Nephron progenitor cell (in vitro differentiated cells): ENCODE measurements around the gene BICDL2.
"Not testable (repeated sequence)": the region's sequence is repeated elsewhere in the genome, so short reads cannot be mapped to it uniquely, and the experiment has no call there.

Experiments
- DNase-seq: peaks from one replicate; pipeline ENCODE4 v3.0.0; 2021
- H3K27ac Mint-ChIP-seq: 2 replicates; pipeline ENCODE4 v1.8.0; 2021; ENCODE audit warnings: mild to moderate bottlenecking, moderate library complexity, mixed read lengths
- H3K27me3 Mint-ChIP-seq: 2 replicates; pipeline ENCODE4 v1.8.0; 2021; ENCODE audit warnings: mild to moderate bottlenecking, low read depth, mixed read lengths; ENCODE audit not compliant: poor library complexity
- H3K36me3 Mint-ChIP-seq: 2 replicates; pipeline ENCODE4 v1.8.0; 2021; ENCODE audit warnings: low read depth, mixed read lengths
- H3K4me1 Mint-ChIP-seq: 2 replicates; pipeline ENCODE4 v1.8.0; 2021; ENCODE audit warnings: mixed read lengths
- H3K4me3 Mint-ChIP-seq: 2 replicates; pipeline ENCODE4 v1.8.0; 2021; ENCODE audit warnings: mild to moderate bottlenecking, moderate library complexity, mixed read lengths
- H3K9me3 Mint-ChIP-seq: 2 replicates; pipeline ENCODE4 v1.8.0; 2021; ENCODE audit warnings: mild to moderate bottlenecking, moderate library complexity, mixed read lengths
- TF ChIP-seq, protein P1 (sequence below): fragments of 200-600 bp; sonication (generic); IDR thresholded peaks from 2 replicates; pipeline ENCODE4 v1.5.0; 2021; ENCODE audit warnings: antibody characterized with exemption

BICDL2 gene

DNA sequence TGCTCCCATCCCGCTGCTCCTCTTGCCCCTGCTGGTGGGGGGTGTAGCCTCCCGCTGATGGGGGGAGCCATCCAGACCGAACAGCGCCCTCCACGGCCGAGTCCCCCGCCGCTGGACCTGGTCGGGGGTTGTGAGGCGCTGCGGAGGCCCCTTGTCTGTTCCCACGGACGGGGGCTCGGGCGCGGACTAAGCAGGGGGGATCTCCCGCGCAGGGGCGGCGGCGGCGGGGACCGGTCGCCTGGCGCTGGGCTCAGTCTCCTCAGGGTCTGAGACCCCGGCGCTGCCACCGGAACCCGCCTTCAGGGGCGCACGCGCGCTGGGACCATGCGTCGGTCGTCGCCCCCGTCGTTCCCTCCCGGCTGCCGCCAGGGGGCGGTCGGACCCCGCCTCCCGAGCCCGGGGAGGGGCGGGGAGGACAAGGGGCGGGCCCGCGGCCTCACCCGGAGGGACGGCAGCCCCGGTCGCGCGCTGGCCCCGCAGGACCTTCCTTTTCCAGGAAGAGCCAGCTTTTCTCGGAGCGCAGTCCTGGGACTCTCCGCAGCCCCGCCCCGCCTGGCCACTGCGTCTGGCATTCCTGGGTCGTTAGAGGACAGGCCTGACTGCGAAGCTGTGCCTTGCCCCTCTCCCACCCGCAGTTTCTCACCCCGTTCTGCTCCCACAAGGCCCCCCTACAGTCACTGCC, 22.4 kb upstream of the BICDL2 start:
- Mint-ChIP-seq H3K27ac (no peak overlapping the region), H3K4me1 (peaks cover 36% of the 10 kb centered on the region), H3K27me3 (peaks cover 51% of the 10 kb centered on the region), H3K4me3 (peak overlapping the region; percentile 87), H3K9me3 (no peaks in the 10 kb centered on the region), H3K36me3 (no peaks in the 10 kb centered on the region)
- DNase-seq, result peak; percentile 95
- TF ChIP-seq, protein P1, sequence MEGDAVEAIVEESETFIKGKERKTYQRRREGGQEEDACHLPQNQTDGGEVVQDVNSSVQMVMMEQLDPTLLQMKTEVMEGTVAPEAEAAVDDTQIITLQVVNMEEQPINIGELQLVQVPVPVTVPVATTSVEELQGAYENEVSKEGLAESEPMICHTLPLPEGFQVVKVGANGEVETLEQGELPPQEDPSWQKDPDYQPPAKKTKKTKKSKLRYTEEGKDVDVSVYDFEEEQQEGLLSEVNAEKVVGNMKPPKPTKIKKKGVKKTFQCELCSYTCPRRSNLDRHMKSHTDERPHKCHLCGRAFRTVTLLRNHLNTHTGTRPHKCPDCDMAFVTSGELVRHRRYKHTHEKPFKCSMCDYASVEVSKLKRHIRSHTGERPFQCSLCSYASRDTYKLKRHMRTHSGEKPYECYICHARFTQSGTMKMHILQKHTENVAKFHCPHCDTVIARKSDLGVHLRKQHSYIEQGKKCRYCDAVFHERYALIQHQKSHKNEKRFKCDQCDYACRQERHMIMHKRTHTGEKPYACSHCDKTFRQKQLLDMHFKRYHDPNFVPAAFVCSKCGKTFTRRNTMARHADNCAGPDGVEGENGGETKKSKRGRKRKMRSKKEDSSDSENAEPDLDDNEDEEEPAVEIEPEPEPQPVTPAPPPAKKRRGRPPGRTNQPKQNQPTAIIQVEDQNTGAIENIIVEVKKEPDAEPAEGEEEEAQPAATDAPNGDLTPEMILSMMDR, result peak; percentile 80

DNA sequence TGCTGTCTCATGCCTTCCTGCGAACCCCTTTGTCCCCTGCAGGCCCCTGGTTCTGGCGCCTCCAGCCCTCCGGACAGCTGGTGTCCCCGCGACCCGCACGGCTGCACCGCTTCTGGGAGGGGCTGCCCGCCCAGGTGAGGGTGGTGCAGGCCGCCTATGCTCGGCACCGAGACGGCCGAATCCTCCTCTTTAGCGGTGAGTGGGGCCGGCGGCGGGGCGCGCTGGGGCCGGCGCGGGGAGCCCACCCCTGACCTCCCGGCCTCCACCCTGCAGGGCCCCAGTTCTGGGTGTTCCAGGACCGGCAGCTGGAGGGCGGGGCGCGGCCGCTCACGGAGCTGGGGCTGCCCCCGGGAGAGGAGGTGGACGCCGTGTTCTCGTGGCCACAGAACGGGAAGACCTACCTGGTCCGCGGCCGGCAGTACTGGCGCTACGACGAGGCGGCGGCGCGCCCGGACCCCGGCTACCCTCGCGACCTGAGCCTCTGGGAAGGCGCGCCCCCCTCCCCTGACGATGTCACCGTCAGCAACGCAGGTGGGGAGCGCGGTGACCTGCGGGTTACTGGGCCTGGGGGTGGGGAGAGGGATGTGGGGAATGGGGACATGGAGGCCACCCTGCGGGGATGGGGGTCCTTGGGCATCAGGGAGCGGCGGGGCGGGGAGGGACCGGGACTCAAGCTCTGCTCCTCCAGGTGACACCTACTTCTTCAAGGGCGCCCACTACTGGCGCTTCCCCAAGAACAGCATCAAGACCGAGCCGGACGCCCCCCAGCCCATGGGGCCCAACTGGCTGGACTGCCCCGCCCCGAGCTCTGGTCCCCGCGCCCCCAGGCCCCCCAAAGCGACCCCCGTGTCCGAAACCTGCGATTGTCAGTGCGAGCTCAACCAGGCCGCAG, 21.6 kb upstream of the BICDL2 start:
- H3K27me3 Mint-ChIP-seq, result peaks cover 54% of the 10 kb centered on the region
- H3K4me1 Mint-ChIP-seq, result peaks cover 36% of the 10 kb centered on the region
- no peaks in the 10 kb centered on the region for H3K36me3 Mint-ChIP-seq
- TF ChIP-seq, protein P1, result no peak
- H3K4me3 Mint-ChIP-seq, result peak overlapping the region; percentile 87
- no peaks in the 10 kb centered on the region for H3K9me3 Mint-ChIP-seq
- peak; percentile 58 for DNase-seq
- no peak overlapping the region for H3K27ac Mint-ChIP-seq

DNA sequence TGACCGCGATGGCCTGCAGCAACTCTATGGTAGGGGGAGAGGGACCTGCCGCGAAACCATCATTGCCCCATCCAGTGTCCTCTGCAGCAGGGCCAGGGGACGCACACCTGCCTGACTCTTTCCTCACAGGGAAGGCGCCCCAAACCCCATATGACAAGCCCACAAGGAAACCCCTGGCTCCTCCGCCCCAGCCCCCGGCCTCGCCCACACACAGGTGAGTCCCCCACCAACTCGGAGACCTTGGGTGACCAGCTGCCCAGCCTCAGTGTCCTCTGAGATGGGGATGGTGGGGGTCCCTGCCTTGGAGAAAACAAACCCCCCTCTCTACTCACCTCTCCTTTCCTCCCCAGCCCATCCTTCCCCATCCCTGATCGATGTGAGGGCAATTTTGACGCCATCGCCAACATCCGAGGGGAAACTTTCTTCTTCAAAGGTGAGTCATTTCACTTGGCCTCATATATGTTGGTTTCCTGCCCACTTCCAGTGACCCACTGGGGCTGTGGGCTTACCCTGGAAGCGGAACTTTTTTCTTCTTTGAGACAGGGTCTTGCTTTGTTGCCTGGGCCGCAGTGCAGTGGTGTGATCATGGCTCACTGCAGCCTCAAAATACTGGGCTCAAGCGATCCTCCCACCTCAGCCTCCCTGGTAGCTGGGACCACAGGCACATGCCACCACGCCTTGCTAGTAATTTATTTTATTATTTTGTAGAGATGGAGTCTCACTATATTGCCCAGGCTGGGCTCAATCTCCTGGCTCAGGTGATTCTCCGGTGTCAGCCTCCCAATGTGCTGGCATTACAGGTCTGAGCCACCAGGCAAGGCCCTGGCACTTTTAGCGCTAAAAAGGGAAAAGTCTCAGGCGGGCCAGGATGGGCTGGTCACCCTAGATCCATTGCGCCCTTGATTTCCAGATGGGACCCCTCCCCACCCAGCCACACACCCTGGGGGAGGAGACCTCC, 20.7 kb upstream of the BICDL2 start:
- H3K4me1 Mint-ChIP-seq, result peaks cover 36% of the 10 kb centered on the region
- H3K27ac Mint-ChIP-seq, result no peak overlapping the region
- no peaks in the 10 kb centered on the region for H3K9me3 Mint-ChIP-seq
- peak overlapping the region; percentile 15 for H3K4me3 Mint-ChIP-seq
- TF ChIP-seq, protein P1, result no peak
- DNase-seq, result no peak
- peaks cover 54% of the 10 kb centered on the region for H3K27me3 Mint-ChIP-seq
- H3K36me3 Mint-ChIP-seq, result no peaks in the 10 kb centered on the region

DNA sequence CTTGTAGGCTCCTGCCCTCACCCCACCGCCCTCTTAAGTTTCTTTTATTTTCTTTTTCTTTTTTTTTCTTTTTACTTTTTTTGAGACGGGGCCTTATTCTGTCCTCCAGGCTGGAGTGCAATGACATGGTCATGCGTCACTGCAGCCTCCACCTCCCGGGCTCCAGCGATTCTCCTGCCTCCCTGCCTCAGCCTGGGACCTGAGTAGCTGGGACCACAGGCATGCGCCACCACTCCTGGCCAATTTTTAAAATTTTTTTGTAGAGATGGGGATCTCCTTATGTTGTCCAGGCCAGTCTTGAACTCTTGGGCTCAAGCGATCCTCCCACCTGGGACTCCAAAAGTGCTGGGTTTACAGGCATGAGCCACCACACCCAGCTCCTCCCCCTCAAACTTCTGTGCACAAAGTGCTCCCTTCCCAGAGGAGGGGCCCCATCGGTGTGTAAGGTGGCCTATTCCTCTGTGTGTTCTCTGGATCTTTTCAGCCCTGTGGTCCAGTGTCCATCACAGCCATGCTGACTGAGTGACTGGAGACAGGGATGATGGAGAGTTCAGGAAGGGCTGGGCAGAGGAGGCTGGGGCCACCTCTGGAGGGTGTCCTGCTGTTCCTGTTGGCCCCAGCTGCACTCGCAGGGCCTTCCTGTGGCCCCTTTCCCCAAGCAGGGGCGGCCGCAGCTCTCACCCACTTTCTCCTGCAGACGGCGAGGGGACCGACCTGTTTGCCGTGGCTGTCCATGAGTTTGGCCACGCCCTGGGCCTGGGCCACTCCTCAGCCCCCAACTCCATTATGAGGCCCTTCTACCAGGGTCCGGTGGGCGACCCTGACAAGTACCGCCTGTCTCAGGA, 19.8 kb upstream of the BICDL2 start:
- H3K27me3 Mint-ChIP-seq, result peaks cover 54% of the 10 kb centered on the region
- no peak overlapping the region for H3K27ac Mint-ChIP-seq
- no peak overlapping the region for H3K4me3 Mint-ChIP-seq
- H3K9me3 Mint-ChIP-seq, result no peaks in the 10 kb centered on the region
- DNase-seq, result no peak
- no peaks in the 10 kb centered on the region for H3K36me3 Mint-ChIP-seq
- TF ChIP-seq, protein P1, result no peak
- H3K4me1 Mint-ChIP-seq, result peaks cover 36% of the 10 kb centered on the region

DNA sequence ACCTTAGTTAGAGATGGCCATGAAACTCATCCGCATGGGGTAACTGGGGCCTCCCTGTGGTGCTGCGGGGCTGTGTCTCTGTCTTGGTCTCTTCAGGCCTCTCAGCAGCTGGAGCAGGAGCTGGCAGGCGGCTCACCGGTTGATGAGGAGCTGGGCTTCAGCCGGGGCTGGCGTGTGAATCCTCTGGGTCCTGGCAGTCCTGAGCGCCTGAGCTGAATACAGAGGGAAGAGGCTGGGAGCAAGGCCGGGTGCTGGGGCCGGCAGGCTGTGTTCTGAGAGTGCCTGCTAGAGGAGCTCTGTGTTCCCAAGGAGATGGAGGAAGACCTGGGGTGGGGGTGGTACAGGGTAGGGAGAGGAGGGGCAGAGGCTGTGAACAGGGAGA, 19.0 kb upstream of the BICDL2 start:
- Mint-ChIP-seq H3K4me1 (peaks cover 41% of the 10 kb centered on the region), H3K27me3 (peaks cover 56% of the 10 kb centered on the region)
- not testable (repeated sequence) for DNase-seq, H3K9me3 Mint-ChIP-seq, H3K27ac Mint-ChIP-seq, H3K4me3 Mint-ChIP-seq, H3K36me3 Mint-ChIP-seq
